ENCODE data around the gene ATRN.
"Not testable (repeated sequence)": the region's sequence is repeated elsewhere in the genome, so short reads cannot be mapped to it uniquely, and the experiment has no call there.

The ATRN gene

DNA sequence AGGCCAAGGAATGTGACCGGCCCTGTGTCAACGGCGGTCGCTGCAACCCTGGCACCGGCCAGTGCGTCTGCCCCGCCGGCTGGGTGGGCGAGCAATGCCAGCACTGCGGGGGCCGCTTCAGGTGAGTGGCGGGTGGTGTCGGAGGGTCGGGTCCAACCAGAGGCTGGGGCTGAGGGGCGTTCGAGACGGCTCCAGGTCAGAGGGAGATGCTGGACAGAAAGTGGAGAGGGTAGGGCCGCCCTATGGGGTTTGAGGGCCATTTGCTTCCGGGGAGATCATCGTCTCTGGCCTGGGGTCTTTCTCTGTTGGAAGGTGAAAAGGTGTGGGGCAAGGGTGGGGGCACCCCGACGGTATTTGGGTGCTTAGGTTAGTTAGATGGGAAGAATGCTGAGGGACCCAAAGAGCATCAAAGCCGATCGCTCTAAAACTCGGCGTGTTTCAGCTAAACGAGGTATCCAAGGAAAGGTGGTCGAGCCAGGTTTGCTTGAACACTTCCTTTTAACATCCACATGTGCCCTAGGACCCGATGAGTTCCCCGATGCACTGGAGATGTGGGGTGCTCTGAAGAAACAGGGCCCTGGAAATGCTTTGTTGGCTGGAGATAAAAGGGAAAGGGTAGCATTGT lies 691 bp downstream of the ATRN start:
- no peak for DNase-seq

DNA sequence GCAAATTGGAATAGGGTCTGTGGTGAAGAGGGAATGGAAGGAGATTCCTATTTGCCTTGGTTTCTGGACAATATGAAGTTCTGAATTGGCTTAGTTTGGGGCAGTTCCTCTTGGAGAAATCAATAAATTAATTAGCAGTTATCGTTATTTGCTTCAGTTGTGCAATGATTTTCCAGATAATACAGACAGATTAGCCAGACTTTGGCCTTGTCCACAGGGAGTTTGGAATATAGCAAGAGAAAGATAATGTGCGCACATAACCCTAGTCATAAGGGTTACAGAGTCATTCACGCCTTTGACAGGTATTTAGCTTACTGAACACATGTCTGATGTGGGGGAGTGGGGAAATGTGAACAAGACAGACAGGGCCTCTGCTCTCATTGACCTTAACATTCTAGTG lies 1.3 kb downstream of the ATRN start:
- no peak for DNase-seq

DNA sequence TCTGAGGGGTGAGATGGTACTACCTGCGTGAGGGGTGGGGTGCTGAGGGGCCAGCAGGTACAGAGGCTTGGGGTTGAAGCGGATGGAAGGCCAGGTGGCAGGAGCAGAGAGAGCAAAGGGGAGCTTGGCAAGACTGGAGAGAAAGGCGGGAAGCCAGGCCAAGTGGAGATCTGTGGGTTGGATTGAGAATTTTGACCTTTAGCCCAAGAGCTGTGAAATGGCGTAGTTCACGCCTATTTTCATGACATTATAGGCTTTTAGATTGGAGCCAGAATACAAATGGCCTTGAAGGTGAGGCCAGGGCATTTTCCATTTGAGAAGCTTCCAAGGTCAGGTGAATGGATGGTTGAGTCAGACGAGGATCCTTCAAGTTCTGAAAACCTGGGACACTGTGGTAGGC lies 2.5 kb downstream of the ATRN start:
- DNase-seq, result no peak

- no peak for DNase-seq
Observed at GRCh38 chr20:3473944-3474343, 3.1 kb downstream of the ATRN start.

DNA sequence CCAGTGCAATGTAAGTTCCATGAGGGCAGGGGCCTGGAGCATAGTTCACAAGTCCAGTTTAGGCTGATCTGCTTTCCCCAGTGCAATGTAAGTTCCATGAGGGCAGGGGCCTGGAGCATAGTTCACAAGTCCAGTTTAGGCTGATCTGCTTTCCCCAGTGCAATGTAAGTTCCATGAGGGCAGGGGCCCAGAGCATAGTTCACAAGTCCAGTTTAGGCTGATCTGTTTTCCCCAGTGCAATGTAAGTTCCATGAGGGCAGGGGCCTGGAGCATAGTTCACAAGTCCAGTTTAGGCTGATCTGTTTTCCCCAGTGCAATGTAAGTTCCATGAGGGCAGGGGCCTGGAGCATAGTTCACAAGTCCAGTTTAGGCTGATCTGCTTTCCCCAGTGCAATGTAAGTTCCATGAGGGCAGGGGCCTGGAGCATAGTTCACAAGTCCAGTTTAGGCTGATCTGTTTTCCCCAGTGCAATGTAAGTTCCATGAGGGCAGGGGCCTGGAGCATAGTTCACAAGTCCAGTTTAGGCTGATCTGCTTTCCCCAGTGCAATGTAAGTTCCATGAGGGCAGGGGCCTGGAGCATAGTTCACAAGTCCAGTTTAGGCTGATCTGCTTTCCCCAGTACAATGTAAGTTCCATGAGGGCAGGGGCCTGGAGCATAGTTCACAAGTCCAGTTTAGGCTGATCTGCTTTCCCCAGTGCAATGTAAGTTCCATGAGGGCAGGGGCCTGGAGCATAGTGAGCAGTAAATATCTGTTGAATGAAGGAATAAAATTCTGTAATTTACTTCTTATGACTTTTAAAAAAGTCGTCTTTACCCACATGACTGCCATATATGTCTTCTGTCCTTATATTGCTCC lies 6.4 kb downstream of the ATRN start:
- not testable (repeated sequence) for DNase-seq

- DNase-seq, result no peak
Observed at GRCh38 chr20:3477861-3478544, 7.2 kb downstream of the ATRN start.

GRCh38 chr20:3479025-3479424 lies 8.2 kb downstream of the ATRN start:
- no peak for DNase-seq

- no peak for DNase-seq
Observed at GRCh38 chr20:3479759-3480615, 9.2 kb downstream of the ATRN start.

DNA sequence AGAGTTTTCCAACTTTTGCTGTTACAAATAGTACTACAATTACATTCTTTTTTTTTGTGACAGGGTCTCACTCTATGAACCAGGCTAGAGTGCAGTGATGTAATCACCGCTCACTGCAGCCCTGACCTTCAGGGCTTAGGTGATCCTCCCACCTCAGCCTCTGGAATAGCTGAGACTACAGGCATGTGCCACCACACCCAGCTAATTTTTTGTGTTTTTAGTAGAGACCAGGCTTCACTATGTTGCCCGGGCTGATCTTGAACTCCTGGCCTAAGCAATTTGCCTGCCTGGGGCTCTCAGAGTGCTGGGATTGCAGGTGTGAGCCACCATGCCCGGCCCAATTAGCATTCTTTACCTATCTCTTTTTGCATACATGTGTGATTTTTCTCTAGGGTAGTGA lies 12.5 kb downstream of the ATRN start:
- no peak for DNase-seq

GRCh38 chr20:3483784-3484183 lies 13.0 kb downstream of the ATRN start:
- no peak for DNase-seq

- no peak for DNase-seq
Observed at GRCh38 chr20:3485913-3486312, 15.1 kb downstream of the ATRN start.

DNA sequence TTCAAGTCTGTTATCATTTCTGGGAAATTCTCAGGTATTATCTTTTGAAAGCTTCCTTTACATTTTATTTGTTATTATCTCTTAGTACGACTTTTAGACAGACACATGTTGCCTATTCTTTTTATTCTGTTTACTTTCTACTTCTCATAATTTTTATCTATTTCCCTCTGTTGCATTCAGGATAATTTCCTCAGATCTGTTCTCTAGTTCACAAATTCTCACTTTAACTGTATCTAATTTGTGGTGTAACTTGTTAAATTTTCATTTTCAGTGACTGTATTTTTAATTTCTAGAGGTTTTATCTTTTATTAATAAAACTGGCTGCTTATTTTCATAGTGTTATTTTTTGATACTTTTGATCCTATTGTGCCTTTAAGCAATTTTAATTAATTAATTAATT lies 16.0 kb downstream of the ATRN start:
- DNase-seq, result no peak

- no peak for DNase-seq
Observed at GRCh38 chr20:3492669-3493068, 21.9 kb downstream of the ATRN start.

GRCh38 chr20:3494218-3494617 lies 23.4 kb downstream of the ATRN start:
- no peak for DNase-seq

DNA sequence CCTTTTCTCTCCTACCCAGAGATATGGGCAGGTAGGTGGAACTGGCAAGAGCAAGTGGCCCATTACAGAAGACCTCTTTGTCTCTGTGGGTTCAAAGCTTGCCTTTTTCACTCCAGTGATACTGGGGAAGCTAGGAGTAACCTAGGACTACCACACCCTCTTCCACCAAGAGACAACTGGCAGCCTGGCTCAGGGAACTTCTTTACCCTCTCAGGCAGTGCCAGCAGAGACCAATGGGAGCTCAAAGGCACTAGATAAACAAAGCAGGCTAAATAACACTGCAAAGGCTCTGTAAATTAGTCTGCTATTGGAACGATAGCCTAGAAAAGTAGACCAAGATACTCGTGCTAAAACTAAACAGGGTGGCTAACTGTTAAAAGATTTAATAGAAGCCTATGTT lies 32.1 kb downstream of the ATRN start:
- DNase-seq, result no peak

- no peak for DNase-seq
Observed at GRCh38 chr20:3505148-3505547, 34.3 kb downstream of the ATRN start.

GRCh38 chr20:3509064-3509463 lies 38.2 kb downstream of the ATRN start:
- no peak for DNase-seq

DNA sequence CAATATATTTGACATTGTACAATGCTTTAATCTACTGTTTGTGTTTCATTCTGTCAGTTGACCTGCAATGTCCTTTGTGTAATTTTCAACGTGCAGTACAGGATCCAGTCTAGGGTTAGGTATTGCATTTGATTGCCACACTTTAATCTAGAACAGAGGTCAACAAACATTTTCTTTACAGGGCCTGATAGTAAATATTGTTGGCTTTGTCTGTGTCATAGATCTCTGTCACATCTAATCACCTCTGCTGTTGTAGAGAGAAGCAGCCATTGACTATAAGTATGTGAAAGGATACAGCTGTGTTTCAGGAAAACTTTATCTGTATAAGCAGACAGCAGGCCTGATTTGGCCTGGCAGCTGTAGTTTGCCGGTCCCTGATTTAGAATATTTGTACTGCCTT lies 39.3 kb downstream of the ATRN start:
- DNase-seq, result no peak

DNA sequence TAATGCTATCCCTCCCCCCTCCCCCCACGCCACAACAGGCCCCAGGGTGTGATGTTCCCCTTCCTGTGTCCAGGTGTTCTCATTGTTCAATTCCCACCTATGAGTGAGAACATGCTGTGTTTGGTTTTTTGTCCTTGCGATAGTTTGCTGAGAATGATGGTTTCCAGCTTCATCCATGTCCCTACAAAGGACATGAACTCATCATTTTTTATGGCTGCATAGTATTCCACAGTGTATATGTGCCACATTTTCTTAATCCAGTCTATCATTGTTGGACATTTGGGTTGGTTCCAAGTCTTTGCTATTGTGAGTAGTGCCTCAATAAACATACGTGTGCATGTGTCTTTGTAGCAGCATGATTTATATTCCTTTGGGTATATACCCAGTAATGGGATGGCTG lies 41.4 kb downstream of the ATRN start:
- not testable (repeated sequence) for DNase-seq

- DNase-seq, result no peak
Observed at GRCh38 chr20:3514012-3514642, 43.3 kb downstream of the ATRN start.

DNA sequence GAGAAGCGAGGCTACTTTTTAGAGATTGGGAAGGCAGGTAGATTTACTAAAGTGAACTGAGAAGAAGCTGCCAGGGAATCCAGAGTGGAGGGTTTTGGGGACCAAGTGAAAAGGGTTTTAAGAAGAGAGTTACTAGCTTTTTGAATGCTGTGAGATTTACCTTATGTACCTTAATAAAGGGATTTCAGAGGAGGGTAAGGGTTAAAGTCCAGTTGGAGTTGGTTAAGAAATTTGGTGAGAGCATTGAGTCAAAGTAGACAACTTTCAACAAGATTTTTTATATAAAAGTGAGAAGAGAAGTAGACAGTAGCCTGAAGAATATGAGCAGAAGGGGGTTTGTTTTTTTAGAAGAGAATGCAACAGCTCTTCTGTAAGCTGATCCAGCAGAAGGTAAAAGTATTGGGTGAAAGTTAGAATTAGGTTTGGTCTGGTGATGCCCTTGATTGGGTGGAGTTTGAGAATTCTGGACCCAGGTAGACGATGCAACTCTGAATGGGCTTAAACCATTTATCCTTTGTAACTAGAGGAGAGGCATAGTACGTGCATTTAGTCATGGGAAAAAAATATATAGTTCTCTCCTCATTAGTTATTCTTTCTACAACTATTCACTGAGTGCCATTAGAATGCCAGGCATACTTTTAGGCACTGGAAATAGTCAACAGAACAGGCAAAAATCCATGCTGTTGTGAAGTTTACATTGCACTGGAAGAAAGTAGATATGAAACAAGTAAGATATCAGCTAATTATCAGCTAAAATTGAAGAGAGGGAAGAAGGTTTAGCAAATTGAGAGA lies 44.8 kb downstream of the ATRN start:
- DNase-seq, result no peak
